Testis (tissue), 2 donors: ENCODE results near the gene HNRNPA0.

Source experiments
- CTCF ChIP-seq, 3 experiments: fragments of 450-650 bp in 2 of 3; fragments of 200-600 bp in 1 of 3; sonication (generic) in 1 of 3; IDR thresholded peaks; one replicate each; pipeline ENCODE4 v1.5.1; 2016 to 2019; ENCODE audit warnings: antibody characterized with exemption in 3 of 3, mild to moderate bottlenecking in 2 of 3, moderate library complexity in 1 of 3
- POLR2A ChIP-seq: fragments of 450-650 bp; IDR thresholded peaks from one replicate; pipeline ENCODE4 v1.6.1; 2017; ENCODE audit warnings: antibody characterized with exemption, mild to moderate bottlenecking, moderate library complexity

GRCh38 chr5:137706841-137707240 is 47.3 kb downstream of the HNRNPA0 start:
- TF ChIP-seq POLR2A: no peak
- TF ChIP-seq CTCF (IDR thresholded peaks at IDR 0.05): no peak
